Prostate gland (tissue), 2 donors: Measurements from ENCODE around the gene FAM50A.

Experiments
- CTCF ChIP-seq, 4 experiments: fragments of 200-600 bp in 2 of 4; fragments of 450-650 bp in 2 of 4; sonication (generic) in 2 of 4; IDR thresholded peaks; 1 replicate in 3 of 4; 2 replicates in 1 of 4; pipeline ENCODE4 v1.5.1; 2016 to 2019; ENCODE audit warnings: antibody characterized with exemption in 4 of 4, mild to moderate bottlenecking in 2 of 4, moderate library complexity in 2 of 4
- POLR2A ChIP-seq: fragments of 450-650 bp; IDR thresholded peaks from one replicate; pipeline ENCODE4 v1.6.1; 2016; ENCODE audit warnings: antibody characterized with exemption, mild to moderate bottlenecking

- no peak for TF ChIP-seq CTCF (IDR thresholded peaks at IDR 0.05)
- peak; percentile 56 for TF ChIP-seq POLR2A
These were observed 6.8 kb upstream of the FAM50A start, which contains the start of gene GDI1 for GRCh38 chrX:154436983-154437752.
